ENCODE data around the gene MARCHF9. TPM values are rescaled to one million over a fixed set of nuclear protein-coding genes. Genes with fewer than 3 reads are reported as not detected.
"Not testable (repeated sequence)": the region's sequence is repeated elsewhere in the genome, so short reads cannot be mapped to it uniquely, and the experiment has no call there.

MARCHF9 gene
- total RNA-seq, 1 donor from 2014 or later = 21.8 TPM

- no peaks in the 10 kb centered on the region for H3K4me1 Mint-ChIP-seq (ENCODE audit: low read depth)
- H3K4me3 Mint-ChIP-seq = no peak overlapping the region
- H3K27ac Mint-ChIP-seq = no peak overlapping the region
- DNase-seq (ENCODE audit: low spot score) = no peak
- H3K36me3 Mint-ChIP-seq (ENCODE audit: low read depth) = peaks cover 28% of the 10 kb centered on the region
- no peaks in the 10 kb centered on the region for H3K9me3 Mint-ChIP-seq
- intact Hi-C loops (cut with micrococcal nuclease) = no loop called here
- no peaks in the 10 kb centered on the region for H3K27me3 Mint-ChIP-seq (ENCODE audit: insufficient read depth)
These were observed 34.9 kb upstream of the MARCHF9 start for GRCh38 chr12:57719777-57720605.

- DNase-seq (ENCODE audit: low spot score) = no peak
- H3K27ac Mint-ChIP-seq = no peak overlapping the region
- no peaks in the 10 kb centered on the region for H3K4me1 Mint-ChIP-seq (ENCODE audit: low read depth)
- no peak overlapping the region for H3K4me3 Mint-ChIP-seq
- intact Hi-C loops (cut with micrococcal nuclease) = no loop called here
- H3K36me3 Mint-ChIP-seq (ENCODE audit: low read depth) = peaks cover 24% of the 10 kb centered on the region
- no peaks in the 10 kb centered on the region for H3K27me3 Mint-ChIP-seq (ENCODE audit: insufficient read depth)
- no peaks in the 10 kb centered on the region for H3K9me3 Mint-ChIP-seq
These were observed 34.0 kb upstream of the MARCHF9 start for GRCh38 chr12:57720606-57721595.

- H3K9me3 Mint-ChIP-seq; intact Hi-C loops (cut with micrococcal nuclease); H3K27me3 Mint-ChIP-seq (ENCODE audit: insufficient read depth); H3K4me1 Mint-ChIP-seq (ENCODE audit: low read depth); DNase-seq (ENCODE audit: low spot score); H3K4me3 Mint-ChIP-seq: not testable (repeated sequence)
- Mint-ChIP-seq H3K27ac (peak overlapping the region; percentile 59), H3K36me3 (ENCODE audit: low read depth) (peaks cover 26% of the 10 kb centered on the region)
These were observed 32.9 kb upstream of the MARCHF9 start for GRCh38 chr12:57721846-57722608.

- no peaks in the 10 kb centered on the region for H3K9me3 Mint-ChIP-seq
- no peak for DNase-seq (ENCODE audit: low spot score)
- H3K27ac Mint-ChIP-seq = no peak overlapping the region
- peaks cover 29% of the 10 kb centered on the region for H3K36me3 Mint-ChIP-seq (ENCODE audit: low read depth)
- H3K27me3 Mint-ChIP-seq (ENCODE audit: insufficient read depth) = no peaks in the 10 kb centered on the region
- no peaks in the 10 kb centered on the region for H3K4me1 Mint-ChIP-seq (ENCODE audit: low read depth)
- no peak overlapping the region for H3K4me3 Mint-ChIP-seq
- intact Hi-C loops (cut with micrococcal nuclease) = no loop called here
These were observed 31.9 kb upstream of the MARCHF9 start for GRCh38 chr12:57722716-57723629.

- Mint-ChIP-seq H3K4me1 (ENCODE audit: low read depth) (no peaks in the 10 kb centered on the region), H3K27ac (no peak overlapping the region)
- intact Hi-C loops (cut with micrococcal nuclease) = no loop called here
These were observed 31.3 kb upstream of the MARCHF9 start for GRCh38 chr12:57723630-57723962.

GRCh38 chr12:57724003-57724935 is 30.6 kb upstream of the MARCHF9 start:
- Mint-ChIP-seq H3K4me1 (ENCODE audit: low read depth) (no peaks in the 10 kb centered on the region), H3K27me3 (ENCODE audit: insufficient read depth) (no peaks in the 10 kb centered on the region), H3K4me3 (no peak overlapping the region), H3K27ac (peak overlapping the region; percentile 3), H3K9me3 (no peaks in the 10 kb centered on the region), H3K36me3 (ENCODE audit: low read depth) (peaks cover 31% of the 10 kb centered on the region)
- no peak for DNase-seq (ENCODE audit: low spot score)
- intact Hi-C loops (cut with micrococcal nuclease) = no loop called here

More at GRCh38 chr12:57723630-57723962, 31.3 kb upstream of the MARCHF9 start:
- H3K36me3 Mint-ChIP-seq (ENCODE audit: low read depth) = peaks cover 32% of the 10 kb centered on the region
- no peak for DNase-seq (ENCODE audit: low spot score)
- no peaks in the 10 kb centered on the region for H3K9me3 Mint-ChIP-seq
- H3K4me3 Mint-ChIP-seq = no peak overlapping the region
- no peaks in the 10 kb centered on the region for H3K27me3 Mint-ChIP-seq (ENCODE audit: insufficient read depth)

- no peak overlapping the region for H3K4me3 Mint-ChIP-seq
- peaks cover 27% of the 10 kb centered on the region for H3K36me3 Mint-ChIP-seq (ENCODE audit: low read depth)
- intact Hi-C loops (cut with micrococcal nuclease) = no loop called here
- no peak for DNase-seq (ENCODE audit: low spot score)
- H3K9me3 Mint-ChIP-seq = no peaks in the 10 kb centered on the region
- no peaks in the 10 kb centered on the region for H3K4me1 Mint-ChIP-seq (ENCODE audit: low read depth)
- H3K27me3 Mint-ChIP-seq (ENCODE audit: insufficient read depth) = no peaks in the 10 kb centered on the region
- peak overlapping the region; percentile 3 for H3K27ac Mint-ChIP-seq
These were observed 29.8 kb upstream of the MARCHF9 start for GRCh38 chr12:57724936-57725740.

GRCh38 chr12:57725851-57726150 is 29.1 kb upstream of the MARCHF9 start:
- Mint-ChIP-seq H3K4me3 (no peak overlapping the region), H3K9me3 (no peaks in the 10 kb centered on the region), H3K27ac (no peak overlapping the region), H3K36me3 (ENCODE audit: low read depth) (peaks cover 33% of the 10 kb centered on the region), H3K27me3 (ENCODE audit: insufficient read depth) (no peaks in the 10 kb centered on the region), H3K4me1 (ENCODE audit: low read depth) (no peaks in the 10 kb centered on the region)
- DNase-seq (ENCODE audit: low spot score) = no peak
- intact Hi-C loops (cut with micrococcal nuclease) = no loop called here

- Mint-ChIP-seq H3K4me3 (no peak overlapping the region), H3K9me3 (no peaks in the 10 kb centered on the region), H3K27ac (peak overlapping the region; percentile 65), H3K4me1 (ENCODE audit: low read depth) (no peaks in the 10 kb centered on the region), H3K27me3 (ENCODE audit: insufficient read depth) (no peaks in the 10 kb centered on the region), H3K36me3 (ENCODE audit: low read depth) (peaks cover 36% of the 10 kb centered on the region)
- DNase-seq (ENCODE audit: low spot score) = no peak
- intact Hi-C loops (cut with micrococcal nuclease) = no loop called here
These were observed 28.6 kb upstream of the MARCHF9 start for GRCh38 chr12:57726151-57726883.

- no peak for DNase-seq (ENCODE audit: low spot score)
- Mint-ChIP-seq H3K27me3 (ENCODE audit: insufficient read depth) (no peaks in the 10 kb centered on the region), H3K9me3 (no peaks in the 10 kb centered on the region), H3K4me3 (no peak overlapping the region), H3K36me3 (ENCODE audit: low read depth) (peaks cover 37% of the 10 kb centered on the region), H3K4me1 (ENCODE audit: low read depth) (no peaks in the 10 kb centered on the region), H3K27ac (no peak overlapping the region)
- intact Hi-C loops (cut with micrococcal nuclease) = no loop called here
These were observed 27.8 kb upstream of the MARCHF9 start for GRCh38 chr12:57726884-57727757.
